HG03045 (cell line): ENCODE results near the gene MBP.

ENCODE experiments used
- ATAC-seq: cut with Tn5 transposase; IDR thresholded peaks from one replicate; pipeline ENCODE4 v1.9.1; 2021; ENCODE audit warnings: mild to moderate bottlenecking, moderate library complexity; ENCODE audit not compliant: unreplicated experiment

MBP gene

DNA sequence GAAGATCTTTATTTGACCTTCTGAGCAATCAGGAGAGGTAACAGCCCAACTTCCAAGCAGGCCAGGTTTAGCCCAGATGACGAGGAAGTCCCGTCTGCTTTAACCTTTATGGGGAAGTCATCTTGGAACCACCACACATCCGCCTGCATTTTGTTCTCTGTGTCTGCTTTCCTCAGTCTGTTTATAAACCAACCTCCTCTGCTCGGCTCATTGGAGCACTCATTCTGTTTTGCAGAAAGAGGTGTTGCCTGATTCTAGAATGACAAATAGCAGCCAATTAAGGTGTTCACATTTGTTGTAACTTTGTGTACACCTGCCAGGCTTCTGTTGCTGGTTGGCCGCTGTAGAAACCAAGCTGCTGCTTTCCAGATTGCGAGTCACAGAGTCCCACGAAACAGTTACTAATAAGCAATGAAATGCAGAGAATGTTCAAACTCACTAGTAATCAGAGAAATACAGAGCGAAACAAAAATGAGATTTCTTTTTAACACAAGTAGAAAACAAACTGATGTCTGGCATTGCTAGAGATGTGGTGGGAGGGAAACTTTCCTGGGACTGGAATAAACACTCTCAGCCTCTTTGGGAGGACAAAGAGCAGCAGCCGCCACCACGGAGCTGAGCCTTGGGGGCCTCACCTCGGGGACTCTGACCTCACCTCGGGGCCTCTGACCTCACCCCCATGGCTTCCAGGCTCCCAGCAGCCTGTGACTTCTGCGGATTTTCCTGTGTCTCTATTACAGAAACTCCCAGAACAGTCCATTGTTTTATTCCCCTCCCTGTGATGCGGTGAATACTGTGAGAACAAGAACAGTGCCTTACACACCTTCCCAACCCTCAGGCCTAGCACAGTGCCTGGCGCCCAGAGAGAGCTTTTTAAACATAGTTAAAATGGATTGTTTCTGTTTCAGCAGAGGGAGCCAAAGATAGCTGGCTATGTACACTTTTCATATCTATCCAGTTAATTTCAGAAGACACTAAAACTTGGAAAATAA lies 64.0 kb downstream of the MBP start:
- no peak for ATAC-seq

DNA sequence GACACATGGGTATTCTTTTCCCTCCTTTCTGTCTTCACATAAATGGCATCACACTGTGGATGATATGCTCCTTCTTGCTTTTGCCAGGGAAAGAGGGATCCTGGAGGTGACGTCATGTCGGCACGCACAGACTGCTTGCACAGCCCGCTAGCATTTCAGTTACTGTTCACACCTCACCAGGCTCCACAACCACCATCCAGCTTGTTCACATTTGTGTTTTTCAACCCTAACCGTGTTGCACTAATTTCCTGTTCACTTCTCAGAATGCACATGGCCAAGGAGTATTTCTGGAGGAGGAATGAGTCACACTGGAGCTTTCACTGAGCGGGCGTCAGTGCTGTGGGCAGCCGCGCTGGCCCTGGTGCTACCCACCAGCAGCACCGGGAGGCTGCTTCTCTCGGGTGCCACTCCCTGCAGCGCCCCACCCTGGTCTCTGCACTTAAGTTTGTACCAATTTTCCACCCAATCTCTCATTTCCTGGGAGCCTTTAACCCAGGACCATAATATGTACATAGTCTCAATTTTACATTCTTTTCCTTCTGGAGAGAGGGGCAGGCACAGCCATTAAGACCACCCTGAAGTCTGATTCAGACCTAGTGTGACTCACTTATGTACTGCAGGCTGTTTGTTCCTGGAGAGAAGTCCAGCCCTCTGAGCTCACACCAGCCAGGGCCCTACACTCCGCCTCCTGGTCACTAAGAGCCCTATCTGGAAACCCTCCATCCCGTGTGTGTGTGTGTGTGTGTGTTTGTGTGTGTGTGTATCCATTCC lies 65.1 kb downstream of the MBP start:
- ATAC-seq, result peak; percentile 30

- no peak for ATAC-seq
These were observed 65.9 kb downstream of the MBP start for GRCh38 chr18:77066689-77067088.

DNA sequence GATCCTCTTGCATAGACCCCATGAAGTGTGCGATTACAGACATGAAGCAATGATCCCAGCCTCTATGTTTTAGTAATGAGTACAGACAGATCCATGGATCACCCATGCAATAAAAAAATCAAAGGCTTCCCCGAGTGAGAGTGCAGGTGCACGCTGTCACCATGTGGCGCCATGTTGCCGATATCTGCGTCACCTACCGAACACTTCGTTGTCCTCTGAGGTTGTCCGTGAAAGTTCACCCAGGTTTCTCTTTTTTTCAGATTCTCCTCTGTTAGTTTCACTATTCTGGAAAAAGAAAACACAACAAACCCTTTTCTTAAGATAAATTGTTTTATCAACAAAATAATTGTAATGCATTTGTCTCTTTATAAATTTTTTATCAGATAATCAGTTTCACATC lies 66.5 kb downstream of the MBP start:
- ATAC-seq, result no peak

- no peak for ATAC-seq
These were observed 67.2 kb downstream of the MBP start for GRCh38 chr18:77065221-77065981.

DNA sequence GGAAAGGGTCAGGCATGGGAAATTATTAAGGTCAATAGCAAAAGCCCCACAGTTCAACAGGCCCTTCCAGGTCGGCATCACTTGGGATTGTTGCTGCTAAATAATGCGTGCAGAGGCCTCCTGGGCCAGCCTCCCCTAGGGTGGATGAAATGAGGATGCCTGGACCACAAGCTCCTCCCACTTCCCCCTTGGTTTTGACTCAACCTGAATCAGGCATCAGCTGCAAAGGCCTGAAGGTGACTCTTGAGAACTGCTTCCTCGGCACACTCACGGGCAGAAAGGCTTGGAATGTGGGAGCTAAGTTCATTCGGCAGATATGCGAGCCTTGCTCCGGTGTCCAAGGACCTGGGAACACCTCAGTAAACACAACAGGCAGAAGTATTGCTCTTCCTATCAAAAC lies 69.3 kb downstream of the MBP start:
- ATAC-seq, result peak; percentile 48

DNA sequence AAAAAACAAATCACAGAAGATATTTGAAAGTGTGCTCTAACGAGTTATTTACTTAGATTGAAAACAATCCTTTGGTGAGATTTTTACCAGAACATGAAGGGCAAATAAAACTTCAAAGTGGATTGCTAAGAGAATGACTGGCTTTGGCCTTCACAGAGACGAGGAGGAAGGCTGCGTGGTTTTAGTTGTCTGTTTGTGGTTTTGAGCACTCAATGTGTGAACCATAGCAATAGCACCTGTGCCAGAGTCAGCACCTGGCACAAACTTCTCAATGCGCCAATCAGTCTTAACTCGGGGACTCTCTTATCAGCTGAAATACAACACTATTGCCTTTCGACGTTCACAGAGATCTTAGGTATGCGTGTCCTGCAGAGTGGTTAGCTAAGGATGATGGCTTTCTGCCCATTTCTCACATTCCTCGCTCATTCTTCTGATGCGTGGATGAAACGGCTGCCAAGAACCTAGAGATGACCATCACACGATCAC lies 70.0 kb downstream of the MBP start:
- peak; percentile 61 for ATAC-seq

- peak; percentile 43 for ATAC-seq
These were observed 70.6 kb downstream of the MBP start for GRCh38 chr18:77061946-77062517.

- ATAC-seq, result no peak
These were observed 71.2 kb downstream of the MBP start for GRCh38 chr18:77061281-77061945.

DNA sequence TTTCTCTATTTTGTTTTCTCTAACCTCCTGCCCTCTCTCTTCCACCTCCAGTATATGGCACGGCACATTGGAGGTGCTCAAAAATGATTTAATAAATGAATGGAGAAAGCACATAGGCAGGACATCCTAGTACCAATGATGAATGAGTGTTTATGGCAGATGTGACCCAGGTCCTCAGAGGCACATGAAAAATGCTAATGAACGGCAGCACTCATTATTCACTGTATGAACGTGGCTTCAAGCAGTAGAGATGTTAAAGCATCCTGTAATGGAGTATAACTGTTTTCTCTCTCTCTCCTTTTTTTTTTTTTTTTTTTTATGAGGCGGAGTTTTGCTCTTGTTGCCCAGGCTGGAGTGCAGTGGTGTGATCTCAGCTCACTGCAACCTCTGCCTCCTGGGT lies 72.4 kb downstream of the MBP start:
- no peak for ATAC-seq

DNA sequence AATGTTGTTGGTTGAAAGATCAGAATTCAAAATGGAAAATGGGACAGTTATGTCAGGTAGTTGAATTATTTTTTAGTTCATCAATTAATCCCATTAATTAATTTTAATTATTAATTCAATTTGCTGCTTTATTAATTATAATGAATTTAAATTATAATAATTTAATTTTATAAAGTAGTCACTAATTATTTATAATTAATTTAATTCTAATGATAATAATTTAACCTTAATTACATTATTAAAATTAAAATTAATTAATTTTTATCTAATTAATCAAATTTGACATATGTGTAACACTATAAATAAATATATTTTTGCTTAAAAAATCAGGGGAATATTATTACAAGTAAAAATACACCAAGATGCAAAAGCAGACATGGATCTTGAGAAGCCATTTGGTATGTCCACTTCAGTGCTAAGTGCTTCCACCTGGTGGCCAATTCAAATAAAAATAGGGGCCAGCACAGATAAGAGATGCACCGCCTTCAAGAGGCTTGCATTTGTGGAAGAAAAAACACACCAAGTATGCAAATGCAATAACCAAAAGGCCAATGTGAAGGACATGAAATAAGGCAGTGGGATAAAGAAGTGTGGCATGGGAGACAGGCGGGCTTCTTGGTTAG lies 73.2 kb downstream of the MBP start:
- no peak for ATAC-seq

- ATAC-seq, result no peak
These were observed 74.2 kb downstream of the MBP start for GRCh38 chr18:77058290-77058835.

DNA sequence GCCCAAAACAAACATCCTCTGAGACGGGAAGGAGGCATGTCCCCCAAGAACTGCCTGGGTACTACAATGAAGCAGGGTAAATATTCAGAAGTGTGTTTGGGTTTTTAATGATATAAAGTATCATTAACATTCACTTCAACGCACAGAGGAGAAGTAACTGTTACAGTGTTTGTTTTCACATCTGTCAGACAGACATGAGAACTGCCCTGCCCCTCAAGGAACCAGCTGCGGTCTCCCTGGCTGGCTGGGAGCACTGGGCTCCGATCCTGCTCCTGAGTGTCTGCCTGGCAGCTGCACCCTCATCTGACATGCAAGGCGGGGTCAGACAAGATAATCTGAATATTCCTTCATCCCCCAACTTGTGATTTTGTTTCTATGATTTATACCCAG lies 75.6 kb downstream of the MBP start:
- no peak for ATAC-seq

- no peak for ATAC-seq
These were observed 76.1 kb downstream of the MBP start for GRCh38 chr18:77056344-77057005.

DNA sequence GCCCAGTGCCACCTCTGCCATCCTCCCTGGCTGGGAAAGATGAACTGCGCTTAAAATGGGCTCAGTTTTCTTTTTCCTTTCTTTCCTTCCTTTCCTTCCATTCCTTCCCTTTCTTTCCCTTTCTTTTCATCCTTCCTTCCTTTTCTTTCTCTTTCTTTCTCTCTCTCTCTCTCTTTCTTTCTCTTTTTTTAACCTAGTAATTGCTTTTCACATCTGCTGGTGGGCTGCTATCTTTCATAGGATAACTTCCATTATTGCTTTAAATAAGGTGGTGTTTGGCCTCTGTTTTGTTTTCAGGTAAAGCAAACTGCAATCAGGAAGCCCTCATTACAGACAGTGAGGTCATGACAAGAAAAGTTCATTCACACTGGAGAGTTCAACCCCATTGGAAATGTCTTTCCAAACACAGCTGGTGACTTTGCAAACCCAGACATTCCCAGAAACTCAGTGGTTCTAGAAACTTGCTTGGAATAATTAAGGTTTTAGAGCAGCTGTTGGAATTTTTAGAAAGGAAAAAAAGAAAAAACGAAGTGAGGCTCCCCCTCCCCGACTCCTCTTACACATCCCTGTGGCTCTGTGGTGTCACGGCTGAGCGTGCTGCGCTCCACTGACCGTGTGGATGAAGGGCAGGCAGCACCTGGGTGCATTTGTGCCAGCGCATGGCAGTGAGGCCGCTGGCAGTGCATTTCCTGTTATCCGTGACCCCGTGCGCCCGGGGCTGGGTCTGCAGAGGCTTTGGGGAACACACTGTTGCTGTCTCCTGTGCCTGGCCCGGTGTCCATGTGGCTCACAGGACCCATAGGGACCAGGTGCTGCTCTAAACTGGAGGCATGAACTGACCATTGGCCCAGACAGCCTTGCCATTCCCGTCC lies 76.9 kb downstream of the MBP start:
- no peak for ATAC-seq

- peak; percentile 80 for ATAC-seq
These were observed 77.8 kb downstream of the MBP start for GRCh38 chr18:77054606-77055428.

DNA sequence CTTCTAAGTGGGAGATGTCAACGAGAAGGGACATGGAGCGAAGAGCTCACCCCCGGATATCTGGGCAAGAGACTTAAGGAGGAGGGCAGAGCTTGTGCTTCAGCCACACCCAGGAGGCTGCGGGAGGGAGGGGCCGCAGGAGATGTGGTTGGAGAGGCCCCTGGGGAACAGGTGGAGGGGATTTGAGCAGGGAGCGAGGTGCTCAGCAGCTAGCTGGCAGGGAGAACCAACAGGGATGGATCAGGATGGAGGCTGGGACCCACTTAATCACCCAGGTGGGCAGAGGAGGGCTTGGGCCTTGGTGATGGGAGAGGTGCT lies 78.3 kb downstream of the MBP start:
- peak; percentile 23 for ATAC-seq
